Measurements from ENCODE around the gene SLC39A12. TPM values are rescaled to one million over a fixed set of nuclear protein-coding genes. Genes with fewer than 3 reads are reported as not detected.

The SLC39A12 gene
- total RNA-seq, 2 donors from 2014 or later: not detected

DNA sequence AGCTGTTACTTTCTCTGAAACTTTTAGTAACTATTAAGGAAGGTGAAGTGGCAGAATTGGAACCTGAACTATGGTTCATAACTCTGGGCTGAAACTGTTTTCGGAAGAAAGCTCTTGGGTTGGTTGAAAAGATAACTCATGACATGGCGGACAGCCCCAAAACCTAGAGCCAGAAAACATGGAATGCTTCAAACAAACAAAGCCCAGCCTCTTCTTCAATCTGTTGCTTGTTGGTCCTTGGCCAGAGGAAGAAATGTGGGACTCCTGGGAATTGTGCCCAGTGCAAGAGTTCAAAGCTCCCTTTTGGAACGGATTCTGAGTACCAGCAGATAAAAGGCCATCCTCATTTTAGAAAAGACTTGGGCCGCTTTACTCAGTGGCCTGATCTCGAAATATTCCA, 135.6 kb downstream of the SLC39A12 start:
- no peak for DNase-seq
- no peak overlapping the region for H3K4me3 ChIP-seq
- no peak for TF ChIP-seq POLR2A (IDR thresholded peaks at IDR 0.05)
- no peak for TF ChIP-seq CTCF (IDR thresholded peaks at IDR 0.05)
- no peaks in the 10 kb centered on the region for H3K27me3 ChIP-seq
- no peaks in the 10 kb centered on the region for H3K9me3 ChIP-seq
- intact Hi-C loops (cut with DNase I): no loop called here
- H3K4me1 ChIP-seq: no peaks in the 10 kb centered on the region
- no peak for ATAC-seq
- 75 to 77% methylated on average over 5 of the region's 5 CpGs for WGBS, 2 donors
- H3K27ac ChIP-seq: no peak overlapping the region
- H3K36me3 ChIP-seq (replicated peaks in 1 of 2; ENCODE audit: insufficient read depth in 1 of 2, low read depth in 2 of 2): no peaks in the 10 kb centered on the region

Other genes starting within 250 kb of the SLC39A12 start
- gene TMEM236, start 199.7 kb upstream of the SLC39A12 start, total RNA-seq: under 1 TPM; 0.52 to 0.66 TPM
- 10 to 100 TPM; 10.2 to 19.5 TPM for gene MRC1, start 142.6 kb upstream of the SLC39A12 start, total RNA-seq
- gene CACNB2, start 188.5 kb downstream of the SLC39A12 start, total RNA-seq: 10 to 100 TPM; 12.5 to 12.7 TPM

Data from body of pancreas (tissue), 4 donors.